ENCODE results near the gene TIMM29.

The TIMM29 gene

DNA sequence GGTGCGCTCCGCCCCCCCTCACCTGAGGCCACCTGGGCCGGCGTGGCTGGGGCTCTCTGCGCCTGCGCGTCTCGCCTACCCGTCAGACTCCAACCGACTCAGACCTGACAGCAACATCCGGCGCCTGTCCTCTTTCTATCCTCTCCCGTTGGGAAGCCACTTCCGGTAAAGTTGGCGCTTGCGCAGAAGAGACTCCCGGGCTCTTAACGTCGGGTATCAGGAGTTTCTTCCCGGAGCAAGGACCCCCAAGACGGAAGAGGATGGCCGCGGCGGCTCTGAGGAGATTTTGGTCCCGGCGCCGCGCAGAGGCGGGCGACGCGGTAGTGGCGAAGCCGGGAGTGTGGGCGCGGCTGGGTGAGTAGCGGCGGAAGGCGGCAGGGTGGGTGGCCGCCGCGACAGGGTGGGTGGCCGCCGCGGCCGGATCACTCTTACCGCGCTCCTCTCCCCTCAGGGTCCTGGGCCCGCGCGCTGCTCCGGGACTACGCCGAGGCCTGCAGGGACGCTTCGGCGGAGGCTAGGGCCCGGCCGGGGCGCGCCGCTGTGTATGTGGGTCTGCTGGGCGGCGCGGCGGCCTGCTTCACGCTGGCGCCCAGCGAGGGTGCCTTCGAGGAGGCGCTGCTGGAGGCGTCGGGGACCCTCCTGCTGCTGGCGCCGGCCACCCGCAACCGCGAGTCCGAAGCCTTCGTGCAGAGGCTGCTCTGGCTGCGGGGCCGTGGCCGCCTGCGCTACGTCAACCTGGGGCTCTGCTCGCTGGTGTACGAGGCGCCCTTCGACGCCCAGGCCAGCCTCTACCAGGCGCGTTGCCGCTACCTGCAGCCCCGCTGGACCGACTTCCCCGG, at the start of gene TIMM29, which contains the start of gene YIPF2 (continued):
- TF ChIP-seq ZNF394 (tag by site-specific recombination; IDR thresholded peaks at IDR 0.05; ENCODE audit: borderline replicate concordance) (peak; percentile 71), ZNF223 (tag by site-specific recombination; IDR thresholded peaks at IDR 0.05) (no peak), ZNF248 (tag by site-specific recombination; IDR thresholded peaks at IDR 0.05) (no peak), ZNF785 (tag by site-specific recombination; IDR thresholded peaks at IDR 0.05) (peak; percentile 60; the same call in 1 of the 2 replicates)

DNA sequence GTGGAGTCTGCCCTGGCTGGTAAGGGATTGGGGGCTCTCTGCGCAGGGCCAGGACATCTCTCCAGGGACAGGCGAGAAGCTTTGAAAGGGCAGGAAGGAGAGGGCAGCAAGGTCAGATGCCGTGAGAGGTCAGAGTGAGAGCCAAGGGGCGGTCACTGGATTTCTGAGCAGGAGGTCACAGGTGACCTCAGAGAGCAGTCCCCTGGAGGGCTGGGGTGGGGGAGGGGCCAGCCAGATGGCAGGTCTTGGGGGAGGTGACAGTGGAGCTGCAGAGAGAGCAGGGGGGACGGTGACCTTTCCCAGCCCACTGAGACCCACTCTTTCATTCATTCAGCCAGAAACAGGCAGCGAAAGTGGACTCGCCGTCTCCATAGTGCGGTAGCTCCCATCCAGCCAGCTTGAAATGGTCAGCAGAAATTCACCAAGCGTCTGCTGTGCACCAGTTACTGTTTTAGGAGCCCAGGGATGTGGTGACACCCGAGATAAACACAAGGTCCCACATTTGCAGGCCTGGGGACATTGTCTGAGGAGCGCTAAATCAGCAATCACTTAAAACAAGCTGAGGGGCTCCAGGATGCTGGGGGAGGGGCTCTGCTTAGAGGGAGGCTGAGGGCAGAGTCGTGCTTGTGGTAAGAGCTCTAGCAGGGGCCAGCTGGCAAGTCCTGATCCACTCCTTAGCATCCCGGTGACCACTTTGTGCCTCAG, 47.1 kb upstream of the TIMM29 start:
- no peaks in the 10 kb centered on the region; the same call in 1 of the 2 replicates for H3K4me1 ChIP-seq (ENCODE audit: control insufficient read depth, insufficient read depth, low read length)
- H3K36me3 ChIP-seq (ENCODE audit: control insufficient read depth in 2 of 2, insufficient read depth in 1 of 2, low read length in 2 of 2): peaks cover 0 to 9% of the 10 kb centered on the region in 2 experiments; a peak in 1 of 3 replicates
- TF ChIP-seq ZNF830 (tag by site-specific recombination; IDR thresholded peaks at IDR 0.05; ENCODE audit: low read depth): no peak
- peak; percentile 9; the same call in 1 of the 2 replicates for TF ChIP-seq ZNF341 (tag by site-specific recombination; IDR thresholded peaks at IDR 0.05; ENCODE audit: low read depth)
- TF ChIP-seq ZNF10 (tag by site-specific recombination; IDR thresholded peaks at IDR 0.05): no peak
- TF ChIP-seq ZNF16 (tag by site-specific recombination; IDR thresholded peaks at IDR 0.05; ENCODE audit: low read depth): no peak
- TF ChIP-seq SCRT1 (tag by site-specific recombination; IDR thresholded peaks at IDR 0.05; ENCODE audit: borderline replicate concordance): no peak
- no peak for TF ChIP-seq ZNF626 (tag by site-specific recombination; IDR thresholded peaks at IDR 0.05)
- no peak for TF ChIP-seq ZNF292 (tag by site-specific recombination; IDR thresholded peaks at IDR 0.05; ENCODE audit: borderline replicate concordance, low read depth)
- TF ChIP-seq GLIS1 (tag by site-specific recombination; IDR thresholded peaks at IDR 0.05): peak; percentile 37
- no peak for TF ChIP-seq ZNF146 (tag by site-specific recombination; IDR thresholded peaks at IDR 0.05)
- no peak overlapping the region for H3K27ac ChIP-seq (ENCODE audit: extremely low read depth, low read depth, low read length)
- no peaks in the 10 kb centered on the region for H3K9me3 ChIP-seq (ENCODE audit: control insufficient read depth, insufficient read depth, low read depth, low read length)
- CTCF ChIA-PET: interaction anchor here (0.6 to 2.3 kb wide), 5 partner anchors 9 to 218 kb away, joined by 3 to 18 read pairs (median 3); partner anchors contain the start of gene CARM1
- no peak overlapping the region for H3K4me3 ChIP-seq (ENCODE audit: low read depth, low read length)
- POLR2A ChIA-PET: interaction anchor here (1.0 kb wide), 1 partner anchor 9 kb away, joined by 3 read pairs; no protein-coding TSS in a partner anchor

DNA sequence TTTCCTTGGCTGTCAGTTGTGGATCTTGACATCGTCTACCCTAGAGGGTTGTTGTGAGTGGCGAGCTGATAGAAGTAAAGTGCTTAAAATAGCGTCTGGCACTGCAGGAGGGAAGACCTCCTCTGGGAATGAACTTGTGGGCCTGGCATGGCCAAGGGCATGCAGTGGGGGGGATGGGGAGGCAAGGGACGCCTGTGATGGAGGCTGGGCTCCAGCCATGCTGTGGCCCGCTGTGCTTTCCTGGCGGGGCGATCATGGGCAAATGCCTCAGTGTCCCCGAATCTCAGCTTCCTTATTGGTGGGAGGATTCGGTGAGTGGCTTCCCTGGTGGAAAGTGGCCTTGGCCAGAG, 46.5 kb upstream of the TIMM29 start:
- Histone ChIP-seq H3K36me3 (ENCODE audit: control insufficient read depth in 2 of 2, insufficient read depth in 1 of 2, low read length in 2 of 2) (peaks cover 0 to 5% of the 10 kb centered on the region in 2 experiments; a peak in 1 of 3 replicates), H3K4me1 (ENCODE audit: control insufficient read depth, insufficient read depth, low read length) (no peaks in the 10 kb centered on the region; the same call in 1 of the 2 replicates), H3K4me3 (ENCODE audit: low read depth, low read length) (no peak overlapping the region), H3K27ac (ENCODE audit: extremely low read depth, low read depth, low read length) (no peak overlapping the region), H3K9me3 (ENCODE audit: control insufficient read depth, insufficient read depth, low read depth, low read length) (no peaks in the 10 kb centered on the region)
- CTCF ChIA-PET: interaction anchor here (0.6 to 2.3 kb wide), 3 partner anchors 10 to 785 kb away, joined by 4 to 18 read pairs (median 4); partner anchors contain the start of gene CARM1
- TF ChIP-seq ZIC2 (tag by site-specific recombination; IDR thresholded peaks at IDR 0.05) (peak; percentile 57), GLIS1 (tag by site-specific recombination; IDR thresholded peaks at IDR 0.05) (peak; percentile 96), GLIS2 (tag by site-specific recombination; IDR thresholded peaks at IDR 0.05) (no peak), KLF9 (tag by site-specific recombination; IDR thresholded peaks at IDR 0.05; ENCODE audit: low read depth) (no peak), SCRT2 (tag by site-specific recombination; IDR thresholded peaks at IDR 0.05) (no peak), ZNF416 (tag by site-specific recombination; IDR thresholded peaks at IDR 0.05) (no peak), ZNF768 (tag by site-specific recombination; IDR thresholded peaks at IDR 0.05) (no peak)
- TF ChIP-seq, protein P1, sequence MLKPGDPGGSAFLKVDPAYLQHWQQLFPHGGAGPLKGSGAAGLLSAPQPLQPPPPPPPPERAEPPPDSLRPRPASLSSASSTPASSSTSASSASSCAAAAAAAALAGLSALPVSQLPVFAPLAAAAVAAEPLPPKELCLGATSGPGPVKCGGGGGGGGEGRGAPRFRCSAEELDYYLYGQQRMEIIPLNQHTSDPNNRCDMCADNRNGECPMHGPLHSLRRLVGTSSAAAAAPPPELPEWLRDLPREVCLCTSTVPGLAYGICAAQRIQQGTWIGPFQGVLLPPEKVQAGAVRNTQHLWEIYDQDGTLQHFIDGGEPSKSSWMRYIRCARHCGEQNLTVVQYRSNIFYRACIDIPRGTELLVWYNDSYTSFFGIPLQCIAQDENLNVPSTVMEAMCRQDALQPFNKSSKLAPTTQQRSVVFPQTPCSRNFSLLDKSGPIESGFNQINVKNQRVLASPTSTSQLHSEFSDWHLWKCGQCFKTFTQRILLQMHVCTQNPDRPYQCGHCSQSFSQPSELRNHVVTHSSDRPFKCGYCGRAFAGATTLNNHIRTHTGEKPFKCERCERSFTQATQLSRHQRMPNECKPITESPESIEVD (tag by site-specific recombination; IDR thresholded peaks at IDR 0.05): no peak
- TF ChIP-seq, protein P2, sequence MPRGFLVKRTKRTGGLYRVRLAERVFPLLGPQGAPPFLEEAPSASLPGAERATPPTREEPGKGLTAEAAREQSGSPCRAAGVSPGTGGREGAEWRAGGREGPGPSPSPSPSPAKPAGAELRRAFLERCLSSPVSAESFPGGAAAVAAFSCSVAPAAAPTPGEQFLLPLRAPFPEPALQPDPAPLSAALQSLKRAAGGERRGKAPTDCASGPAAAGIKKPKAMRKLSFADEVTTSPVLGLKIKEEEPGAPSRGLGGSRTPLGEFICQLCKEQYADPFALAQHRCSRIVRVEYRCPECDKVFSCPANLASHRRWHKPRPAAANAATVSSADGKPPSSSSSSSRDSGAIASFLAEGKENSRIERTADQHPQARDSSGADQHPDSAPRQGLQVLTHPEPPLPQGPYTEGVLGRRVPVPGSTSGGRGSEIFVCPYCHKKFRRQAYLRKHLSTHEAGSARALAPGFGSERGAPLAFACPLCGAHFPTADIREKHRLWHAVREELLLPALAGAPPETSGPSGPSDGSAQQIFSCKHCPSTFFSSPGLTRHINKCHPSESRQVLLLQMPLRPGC (tag by site-specific recombination; IDR thresholded peaks at IDR 0.05): no peak
- POLR2A ChIA-PET: interaction anchor here (1.0 kb wide), 1 partner anchor 8 kb away, joined by 3 read pairs; no protein-coding TSS in a partner anchor

All from HEK293 (cell line).